ENCODE data around the gene RHBG. TPM values are rescaled to one million over a fixed set of nuclear protein-coding genes. Genes with fewer than 3 reads are reported as not detected.

Gene RHBG
- total and polyA plus RNA-seq, 2 of the 4 experiments (the other 2 are of a cell fraction) = not detected

- Histone ChIP-seq H3K4me1 (ENCODE audit: control insufficient read depth, insufficient read depth, low read length) (peaks cover 2% of the 10 kb centered on the region; the same call in 1 of the 2 replicates), H3K4ac (ENCODE audit: low read depth, low read length) (no peak overlapping the region), H4K91ac (ENCODE audit: insufficient read depth, low read depth, low read length) (no peak overlapping the region), H3K9ac (ENCODE audit: low read depth, low read length) (no peak overlapping the region), H2AK5ac (ENCODE audit: low read depth, low read length) (no peak overlapping the region), H3K18ac (ENCODE audit: low read depth, low read length) (no peak overlapping the region), H3K79me1 (ENCODE audit: low read depth in 1 of 2, low read length in 2 of 2) (no peaks in the 10 kb centered on the region), H2BK120ac (ENCODE audit: low read depth, low read length) (no peak overlapping the region), H3K23ac (ENCODE audit: low read depth, low read length) (no peak overlapping the region), H2BK15ac (ENCODE audit: low read depth, low read length) (no peak overlapping the region), H4K8ac (ENCODE audit: low read depth in 2 of 2, low read length in 2 of 2) (no peak overlapping the region), H3K14ac (replicated peaks; ENCODE audit: low read depth, low read length) (no peak overlapping the region), H2BK5ac (ENCODE audit: low read depth, low read length, poor library complexity, severe bottlenecking) (no peak overlapping the region), H2AK9ac (replicated peaks; ENCODE audit: low read depth, low read length, poor library complexity) (no peak overlapping the region), H3K36me3 (ENCODE audit: control insufficient read depth, insufficient read depth, low read length) (no peaks in the 10 kb centered on the region), H3K56ac (ENCODE audit: extremely low read depth, insufficient read depth, low read length) (no peak overlapping the region), H3K4me2 (ENCODE audit: low read depth, low read length) (no peak overlapping the region), H3K9me3 (ENCODE audit: control insufficient read depth, insufficient read depth, low read length) (no peaks in the 10 kb centered on the region), H3K27me3 (ENCODE audit: control insufficient read depth, insufficient read depth, low read length) (peaks cover 43% of the 10 kb centered on the region), H3K27ac (ENCODE audit: insufficient read depth, low read length) (no peak overlapping the region), H4K5ac (ENCODE audit: low read depth, low read length) (no peak overlapping the region), H3K9me1 (ENCODE audit: insufficient read depth, low read length) (no peaks in the 10 kb centered on the region; the same call in 1 of the 2 replicates), H2AFZ (replicated peaks; ENCODE audit: low read length, poor library complexity) (no peak overlapping the region), H4K20me1 (ENCODE audit: insufficient read depth, low read length) (no peaks in the 10 kb centered on the region), H2BK20ac (ENCODE audit: low read depth, low read length) (no peak overlapping the region), H3K4me3 (ENCODE audit: insufficient read depth, low read depth, low read length) (no peak overlapping the region)
- ATAC-seq (ENCODE audit: low read depth) = peak; percentile 27; the same call in 1 of the 2 replicates
- dilution Hi-C loops (cut with HindIII; ENCODE audit: low sequenced_read_pairs, unreplicated experiment) (no loop called here), intact Hi-C loops (cut with micrococcal nuclease) (no loop called here), in situ Hi-C loops (cut with MboI; ENCODE audit: low sequenced_read_pairs) (no loop called here)
- DNase-seq = peak; percentile 6
- BruUV-seq (replicated peaks) = no TSS peak
- ChIA-PET POLR2A (ENCODE audit: unreplicated experiment) (no interaction called here), CTCF (interaction anchor here (1.6 to 1.9 kb wide), 2 partner anchors 9 to 72 kb away, joined by 4 to 5 read pairs; no protein-coding TSS in a partner anchor)
- TF ChIP-seq CTCF (conservative IDR thresholded peaks at IDR 0.05; ENCODE audit: low read depth, low read length) (no peak), MAFK (IDR thresholded peaks at IDR 0.05; ENCODE audit: low read depth, low read length) (no peak), SMC3 (IDR thresholded peaks at IDR 0.05; ENCODE audit: low read depth, low read length) (no peak), POLR2A (IDR thresholded peaks at IDR 0.05; ENCODE audit: low read depth, low read length) (no peak)
Observed at GRCh38 chr1:156373546-156373945, 4.5 kb downstream of the RHBG start.

Data from IMR-90 (cell line).